Neural progenitor cell (in vitro differentiated cells): ENCODE measurements around the gene PPCDC. TPM values are rescaled to one million over a fixed set of nuclear protein-coding genes. Genes with fewer than 3 reads are reported as not detected.

Experiments
- DNase-seq: peaks from one replicate; pipeline ENCODE4 v3.0.0-alpha.2; 2016; ENCODE audit warnings: low spot score
- H2AFZ ChIP-seq: fragments of 200-600 bp; sonication (generic); replicated peaks from 2 replicates; pipeline ENCODE4 v1.6.1; 2016; ENCODE audit warnings: antibody characterized with exemption
- H3F3A ChIP-seq: fragments of 200-600 bp; sonication (generic); 2 replicates; pipeline ENCODE4 v1.6.1; 2016; ENCODE audit warnings: antibody characterized with exemption, low read depth
- H3K27ac ChIP-seq: fragments of 200-600 bp; sonication (generic); 2 replicates; pipeline ENCODE4 v1.5.1; 2016; ENCODE audit warnings: mild to moderate bottlenecking
- H3K27me3 ChIP-seq: fragments of 200-600 bp; sonication (generic); 2 replicates; pipeline ENCODE4 v1.6.1; 2016; ENCODE audit warnings: mild to moderate bottlenecking, moderate library complexity
- H3K36me3 ChIP-seq: fragments of 200-600 bp; sonication (generic); 2 replicates; pipeline ENCODE4 v1.5.1; 2016
- H3K4me1 ChIP-seq: fragments of 200-600 bp; sonication (generic); 2 replicates; pipeline ENCODE4 v1.6.1; 2016; ENCODE audit warnings: mixed run types
- H3K4me2 ChIP-seq: fragments of 200-600 bp; sonication (generic); 2 replicates; pipeline ENCODE4 v1.6.1; 2016
- H3K4me3 ChIP-seq: fragments of 200-600 bp; sonication (generic); 2 replicates; pipeline ENCODE4 v1.5.1; 2016
- H3K79me2 ChIP-seq: fragments of 200-600 bp; sonication (generic); 2 replicates; pipeline ENCODE4 v1.6.1; 2016; ENCODE audit warnings: low read depth
- H3K9ac ChIP-seq: fragments of 200-600 bp; sonication (generic); 2 replicates; pipeline ENCODE4 v1.6.1; 2016
- H3K9me3 ChIP-seq: fragments of 200-600 bp; sonication (generic); 2 replicates; pipeline ENCODE4 v1.5.1; 2016; ENCODE audit warnings: low read depth
- H4K20me1 ChIP-seq: fragments of 200-600 bp; sonication (generic); 2 replicates; pipeline ENCODE4 v1.6.1; 2016; ENCODE audit warnings: low read depth
- H3K27ac Mint-ChIP-seq: 3 replicates; pipeline ENCODE4 v1.8.0; 2021; ENCODE audit warnings: mixed read lengths
- H3K27me3 Mint-ChIP-seq: 2 replicates; pipeline ENCODE4 v1.8.0; 2022; ENCODE audit warnings: low read depth, mild to moderate bottlenecking, inconsistent platforms, moderate library complexity, mixed read lengths; ENCODE audit not compliant: insufficient read depth
- H3K36me3 Mint-ChIP-seq: 3 replicates; pipeline ENCODE4 v1.8.0; 2021; ENCODE audit warnings: mixed read lengths
- H3K4me1 Mint-ChIP-seq: 3 replicates; pipeline ENCODE4 v1.8.0; 2021; ENCODE audit warnings: mixed read lengths
- H3K4me3 Mint-ChIP-seq: 3 replicates; pipeline ENCODE4 v1.8.0; 2021; ENCODE audit warnings: mild to moderate bottlenecking, moderate library complexity, mixed read lengths
- H3K9me3 Mint-ChIP-seq: 3 replicates; pipeline ENCODE4 v1.8.0; 2020; ENCODE audit warnings: mixed read lengths
- EZH2 ChIP-seq: fragments of 200-600 bp; sonication (generic); IDR thresholded peaks from 2 replicates; pipeline ENCODE4 v1.6.1; 2017; ENCODE audit warnings: antibody characterized with exemption, mild to moderate bottlenecking, moderate library complexity
- EZH2phosphoT487 ChIP-seq: fragments of 200-600 bp; sonication (generic); IDR thresholded peaks from 2 replicates; pipeline ENCODE4 v1.6.1; 2017; ENCODE audit warnings: antibody characterized with exemption
- total RNA-seq: library from RNA; depleted of rRNA; stranded (reverse); fragments of >200 nt; gene quantifications from 2 replicates; pipeline ENCODE4 v1.2.3, GENCODE V29; 2015; ENCODE audit warnings: low replicate concordance
- TF ChIP-seq, protein P1 (sequence below): fragments of 200-600 bp; sonication (generic); IDR thresholded peaks from 2 replicates; pipeline ENCODE4 v1.5.1; 2017; ENCODE audit warnings: antibody characterized with exemption, mild to moderate bottlenecking

PPCDC gene
- total RNA-seq, 1 donor from 2014 or later = 15.8 TPM

DNA sequence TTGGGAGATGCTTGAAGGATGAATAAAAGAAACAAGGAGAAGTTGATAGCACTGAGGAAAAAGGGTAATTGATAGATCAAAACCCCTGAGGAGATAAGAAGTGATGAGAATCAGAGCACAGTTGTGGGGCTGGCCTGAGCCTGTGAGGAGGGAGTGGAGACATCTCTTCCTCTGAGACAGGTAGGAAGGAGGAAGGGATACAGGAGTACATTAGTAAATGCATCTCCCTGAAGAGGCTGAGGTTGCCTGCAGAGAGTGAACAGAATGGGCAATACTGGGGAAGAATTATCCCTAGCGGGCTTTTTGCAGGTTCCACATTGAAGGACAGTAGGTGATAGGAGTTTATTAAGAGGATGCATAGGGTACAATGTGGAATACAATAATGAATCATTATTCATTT lies 45.3 kb upstream of the PPCDC start:
- no peak overlapping the region for H3K27ac ChIP-seq
- no peaks in the 10 kb centered on the region for H3K79me2 ChIP-seq
- H3K4me3 ChIP-seq = no peak overlapping the region
- no peak overlapping the region for H3K27ac Mint-ChIP-seq
- no peak for TF ChIP-seq EZH2
- TF ChIP-seq EZH2phosphoT487 = no peak
- TF ChIP-seq, protein P1, sequence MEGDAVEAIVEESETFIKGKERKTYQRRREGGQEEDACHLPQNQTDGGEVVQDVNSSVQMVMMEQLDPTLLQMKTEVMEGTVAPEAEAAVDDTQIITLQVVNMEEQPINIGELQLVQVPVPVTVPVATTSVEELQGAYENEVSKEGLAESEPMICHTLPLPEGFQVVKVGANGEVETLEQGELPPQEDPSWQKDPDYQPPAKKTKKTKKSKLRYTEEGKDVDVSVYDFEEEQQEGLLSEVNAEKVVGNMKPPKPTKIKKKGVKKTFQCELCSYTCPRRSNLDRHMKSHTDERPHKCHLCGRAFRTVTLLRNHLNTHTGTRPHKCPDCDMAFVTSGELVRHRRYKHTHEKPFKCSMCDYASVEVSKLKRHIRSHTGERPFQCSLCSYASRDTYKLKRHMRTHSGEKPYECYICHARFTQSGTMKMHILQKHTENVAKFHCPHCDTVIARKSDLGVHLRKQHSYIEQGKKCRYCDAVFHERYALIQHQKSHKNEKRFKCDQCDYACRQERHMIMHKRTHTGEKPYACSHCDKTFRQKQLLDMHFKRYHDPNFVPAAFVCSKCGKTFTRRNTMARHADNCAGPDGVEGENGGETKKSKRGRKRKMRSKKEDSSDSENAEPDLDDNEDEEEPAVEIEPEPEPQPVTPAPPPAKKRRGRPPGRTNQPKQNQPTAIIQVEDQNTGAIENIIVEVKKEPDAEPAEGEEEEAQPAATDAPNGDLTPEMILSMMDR = no peak
- H3K9ac ChIP-seq = no peak overlapping the region
- no peaks in the 10 kb centered on the region for H3K4me1 ChIP-seq
- no peak overlapping the region for H3K4me2 ChIP-seq
- no peaks in the 10 kb centered on the region for H3K36me3 Mint-ChIP-seq
- peaks cover 17% of the 10 kb centered on the region for H3F3A ChIP-seq
- no peak for DNase-seq
- H3K36me3 ChIP-seq = no peaks in the 10 kb centered on the region
- H3K9me3 ChIP-seq = no peaks in the 10 kb centered on the region
- no peak overlapping the region for H3K4me3 Mint-ChIP-seq
- H3K9me3 Mint-ChIP-seq = no peaks in the 10 kb centered on the region
- H2AFZ ChIP-seq = no peak overlapping the region
- H3K27me3 Mint-ChIP-seq = peaks cover 15% of the 10 kb centered on the region
- no peaks in the 10 kb centered on the region for H4K20me1 ChIP-seq
- no peaks in the 10 kb centered on the region for H3K27me3 ChIP-seq
- peaks cover 3% of the 10 kb centered on the region for H3K4me1 Mint-ChIP-seq

DNA sequence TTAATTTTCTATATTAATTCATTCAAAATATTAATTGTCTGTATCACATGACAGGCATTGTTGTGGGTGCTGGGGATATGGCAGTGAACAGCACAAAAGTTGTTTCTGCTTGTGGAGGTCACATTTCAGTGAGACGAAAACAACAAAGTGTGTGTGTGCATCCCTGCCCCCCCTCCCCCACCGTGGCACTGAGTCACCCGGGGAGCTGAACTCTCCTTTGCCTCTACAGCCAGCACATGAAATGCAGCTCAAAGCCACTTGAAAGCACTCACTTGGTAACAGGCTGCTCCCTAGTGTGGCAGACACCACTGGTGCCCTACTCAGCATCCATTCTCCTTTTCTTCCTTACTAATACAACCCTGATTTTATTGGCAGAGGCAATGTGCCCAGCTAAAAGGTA lies 44.9 kb upstream of the PPCDC start:
- Histone ChIP-seq H2AFZ (peak overlapping the region; percentile 26), H3K4me3 (no peak overlapping the region), H3K4me2 (no peak overlapping the region), H3F3A (peaks cover 17% of the 10 kb centered on the region), H3K27ac (no peak overlapping the region), H3K9me3 (no peaks in the 10 kb centered on the region), H3K4me1 (no peaks in the 10 kb centered on the region), H3K27me3 (no peaks in the 10 kb centered on the region), H3K9ac (no peak overlapping the region), H4K20me1 (no peaks in the 10 kb centered on the region), H3K36me3 (no peaks in the 10 kb centered on the region), H3K79me2 (no peaks in the 10 kb centered on the region)
- H3K27me3 Mint-ChIP-seq = peaks cover 13% of the 10 kb centered on the region
- no peak for DNase-seq
- no peak overlapping the region for H3K27ac Mint-ChIP-seq
- H3K4me1 Mint-ChIP-seq = peaks cover 3% of the 10 kb centered on the region
- H3K4me3 Mint-ChIP-seq = no peak overlapping the region
- TF ChIP-seq EZH2 (no peak), EZH2phosphoT487 (no peak)
- TF ChIP-seq, protein P1 = no peak
- H3K9me3 Mint-ChIP-seq = no peaks in the 10 kb centered on the region
- H3K36me3 Mint-ChIP-seq = no peaks in the 10 kb centered on the region

DNA sequence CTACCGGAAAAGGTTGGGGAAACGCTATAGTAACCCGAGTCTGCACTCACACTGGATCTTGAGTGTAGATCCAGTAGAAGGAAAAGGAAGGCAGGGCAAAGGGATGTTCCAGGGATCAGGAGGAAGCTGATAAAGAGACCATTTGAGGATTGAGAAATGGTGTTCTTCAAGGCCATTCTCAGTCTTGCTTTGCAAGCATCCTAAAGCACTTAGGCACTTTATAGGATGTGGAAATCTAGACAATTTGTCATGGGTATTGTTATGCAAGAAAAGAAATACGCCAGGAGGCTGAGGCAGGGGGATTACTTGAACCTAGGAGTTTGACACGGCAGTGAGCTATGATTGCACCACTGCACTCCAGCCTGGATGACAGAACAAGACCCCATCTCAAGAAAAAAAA lies 41.2 kb upstream of the PPCDC start:
- TF ChIP-seq, protein P1 = no peak
- no peak for TF ChIP-seq EZH2phosphoT487
- TF ChIP-seq EZH2 = no peak
- no peaks in the 10 kb centered on the region for H3K9me3 Mint-ChIP-seq
- H3K27me3 ChIP-seq = no peaks in the 10 kb centered on the region

More for the DNA sequence above, 41.2 kb upstream of the PPCDC start:
- H3K79me2 ChIP-seq = no peaks in the 10 kb centered on the region
- Mint-ChIP-seq H3K27me3 (peaks cover 19% of the 10 kb centered on the region), H3K4me3 (no peak overlapping the region), H3K36me3 (no peaks in the 10 kb centered on the region), H3K4me1 (peaks cover 3% of the 10 kb centered on the region), H3K27ac (no peak overlapping the region)
- H3F3A ChIP-seq = peaks cover 11% of the 10 kb centered on the region
- no peak overlapping the region for H3K4me3 ChIP-seq
- no peaks in the 10 kb centered on the region for H3K4me1 ChIP-seq
- no peaks in the 10 kb centered on the region for H3K36me3 ChIP-seq
- H4K20me1 ChIP-seq = no peaks in the 10 kb centered on the region
- H3K9ac ChIP-seq = no peak overlapping the region
- H3K9me3 ChIP-seq = no peaks in the 10 kb centered on the region
- no peak overlapping the region for H3K27ac ChIP-seq
- H3K4me2 ChIP-seq = no peak overlapping the region
- DNase-seq = no peak
- H2AFZ ChIP-seq = no peak overlapping the region
